HT-29 (cell line): ENCODE data around the gene CHST1. TPM values are rescaled to one million over a fixed set of nuclear protein-coding genes. Genes with fewer than 3 reads are reported as not detected.

Source experiments
- DNase-seq: peaks from one replicate; pipeline ENCODE4 v3.0.0-alpha.2; 2015; ENCODE audit warnings: low spot score
- total RNA-seq: library from RNA; depleted of rRNA; stranded (reverse); fragments of >200 nt; shearing (Covaris generic); gene quantifications from 2 replicates; pipeline ENCODE4 v1.2.3, GENCODE V29; 2014

CHST1 gene
- total RNA-seq, 1 experiment from 2014 or later = not detected

DNA sequence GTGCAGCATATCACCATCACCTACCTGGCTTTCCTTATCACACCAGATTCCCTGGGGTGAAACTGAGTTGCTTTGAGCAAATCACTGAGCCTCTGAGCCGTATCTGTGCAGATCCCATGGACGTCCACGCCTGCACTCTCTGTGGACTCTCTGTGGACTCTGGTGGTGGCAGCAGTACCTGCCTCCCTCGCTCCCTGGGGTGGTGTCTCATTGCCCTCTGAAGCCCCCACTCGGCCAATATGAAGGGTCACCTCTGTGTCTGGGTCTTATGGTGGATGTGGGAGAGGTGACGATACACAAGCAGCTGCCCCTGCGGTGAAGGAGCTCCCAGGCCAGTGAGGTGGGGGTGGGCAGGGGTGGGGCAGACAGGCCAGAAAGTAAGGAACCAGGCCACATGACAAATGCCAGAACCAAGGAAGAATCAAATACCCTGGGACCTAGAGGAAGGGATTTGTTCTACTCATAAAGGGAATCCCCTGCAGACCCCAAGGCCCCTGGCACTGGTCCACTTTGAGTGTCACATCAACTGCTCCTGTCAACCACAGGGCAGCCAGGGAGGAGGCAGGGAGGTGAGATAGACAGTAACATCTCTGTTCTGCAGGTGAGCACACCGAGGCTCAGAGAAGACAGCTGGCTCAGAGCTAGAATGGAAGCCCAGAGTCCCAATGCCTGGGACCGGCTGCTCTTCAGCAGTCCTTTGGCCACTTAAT, 9.2 kb upstream of the CHST1 start:
- no peak for DNase-seq

DNA sequence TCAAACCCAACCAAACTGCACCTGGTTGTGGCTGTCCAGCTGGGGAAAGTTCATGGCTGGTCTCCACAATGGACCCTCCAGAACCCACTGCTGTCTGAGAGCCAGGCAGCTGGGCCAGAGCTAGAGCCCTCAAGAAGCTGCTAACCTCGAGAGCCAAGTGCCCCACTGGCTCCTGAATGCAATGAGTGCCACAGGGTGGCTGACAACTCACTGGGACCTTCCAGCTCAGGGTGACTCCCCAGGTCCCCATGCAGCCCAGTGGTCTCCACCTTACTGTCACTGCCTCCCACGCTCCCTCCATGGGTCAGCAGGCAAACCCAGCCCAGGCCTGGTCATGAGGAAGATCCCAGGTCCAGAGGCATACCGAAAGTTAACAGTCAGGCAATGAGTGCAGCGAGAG, 8.0 kb upstream of the CHST1 start:
- DNase-seq = no peak

DNA sequence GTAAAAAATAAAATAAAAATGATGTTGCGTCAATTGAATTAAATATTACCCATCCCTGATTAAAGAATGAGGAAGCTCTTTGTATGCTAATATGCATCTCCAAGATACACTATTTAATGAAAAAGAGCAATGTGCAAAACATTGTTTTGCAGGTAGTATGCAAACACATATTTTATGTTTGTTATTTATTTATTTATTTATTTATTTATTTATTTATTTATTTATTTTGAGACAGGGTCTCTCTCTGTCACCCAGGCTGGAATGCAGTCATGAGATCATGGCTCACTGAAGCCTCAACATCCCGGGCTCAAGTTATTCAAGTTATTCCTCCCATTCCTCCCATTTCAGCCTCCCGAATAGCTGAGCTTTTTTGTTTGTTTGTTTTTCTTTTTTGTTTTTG, 7.2 kb upstream of the CHST1 start:
- no peak for DNase-seq

DNA sequence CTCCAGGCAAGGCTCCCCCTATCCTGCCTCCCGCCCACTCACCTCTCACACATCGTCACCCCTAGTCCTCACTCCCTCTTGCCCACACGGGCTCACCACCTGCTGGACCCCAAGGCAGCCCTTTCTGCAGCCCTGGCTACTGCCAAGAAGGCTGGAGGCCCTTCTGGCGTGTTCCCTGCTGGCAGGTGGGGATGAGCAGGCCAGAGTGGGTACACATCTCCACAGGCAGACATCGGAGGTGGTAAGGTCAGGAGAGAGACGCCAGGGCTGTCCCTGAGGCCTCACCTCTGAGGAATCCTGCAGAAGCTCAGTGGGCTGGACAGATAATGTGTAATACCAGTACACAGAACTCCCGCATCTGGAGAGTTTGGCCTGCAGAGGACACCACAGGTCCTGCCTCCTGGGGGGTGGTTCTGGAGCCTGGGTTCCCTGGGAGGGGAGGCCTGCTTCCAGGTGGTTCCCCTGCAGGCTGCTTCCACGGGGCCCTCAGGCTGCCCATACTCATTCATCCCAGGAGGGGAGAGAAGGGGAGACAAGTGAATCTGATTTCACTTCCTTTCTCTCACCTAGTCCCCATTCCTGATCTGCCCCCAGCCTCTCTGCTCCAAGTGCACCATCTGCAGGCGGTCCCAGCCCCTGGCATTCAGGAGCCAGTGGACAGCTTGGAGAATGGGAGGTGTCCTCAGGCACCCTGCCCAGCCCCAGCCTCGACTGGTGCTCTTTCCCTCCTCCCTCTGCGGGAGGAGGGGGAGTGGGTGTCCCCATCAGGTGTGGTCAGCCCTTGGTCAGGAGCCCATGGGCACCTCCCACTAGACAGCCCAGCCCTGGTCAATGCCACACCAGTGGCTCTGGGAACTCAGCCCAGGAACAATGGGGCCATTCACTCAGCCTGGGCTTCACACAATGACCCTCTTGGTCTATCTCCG, 6.1 kb upstream of the CHST1 start:
- no peak for DNase-seq

DNA sequence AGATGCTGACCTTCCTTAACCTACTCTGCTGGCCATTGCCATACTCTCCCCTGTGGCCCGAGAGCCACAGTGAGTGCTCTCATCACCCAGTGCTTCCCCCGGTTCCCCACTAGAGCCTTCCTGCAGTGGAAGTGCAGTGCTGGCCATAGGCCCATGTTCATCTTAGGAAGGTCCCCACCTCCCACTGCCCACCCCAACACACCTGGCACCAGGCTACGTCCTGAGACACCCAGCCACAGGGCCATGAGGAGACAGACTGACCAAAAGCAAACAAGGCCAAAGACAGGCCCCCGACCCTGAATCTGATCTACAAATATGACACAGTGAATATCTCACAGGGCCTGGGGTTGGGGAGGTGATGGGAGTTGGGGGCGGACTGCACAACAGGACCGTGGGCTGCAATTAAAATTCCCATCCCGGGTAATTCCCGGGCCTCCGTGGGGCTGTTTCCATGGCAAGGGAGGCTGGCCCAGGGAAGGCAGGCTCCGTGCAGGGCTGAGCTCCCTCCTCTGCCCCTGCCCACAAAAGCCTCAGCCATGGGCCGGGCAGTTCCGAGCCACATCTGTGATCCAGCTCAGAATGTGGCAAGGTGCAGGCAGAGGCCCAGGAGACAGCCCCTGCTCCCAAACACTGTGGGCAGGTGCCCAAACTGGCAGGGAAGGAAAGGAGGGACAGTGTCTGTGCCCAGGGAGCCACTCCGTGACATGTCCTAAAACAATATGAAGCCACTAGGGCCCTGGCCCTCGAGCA, 5.1 kb upstream of the CHST1 start:
- no peak for DNase-seq

DNA sequence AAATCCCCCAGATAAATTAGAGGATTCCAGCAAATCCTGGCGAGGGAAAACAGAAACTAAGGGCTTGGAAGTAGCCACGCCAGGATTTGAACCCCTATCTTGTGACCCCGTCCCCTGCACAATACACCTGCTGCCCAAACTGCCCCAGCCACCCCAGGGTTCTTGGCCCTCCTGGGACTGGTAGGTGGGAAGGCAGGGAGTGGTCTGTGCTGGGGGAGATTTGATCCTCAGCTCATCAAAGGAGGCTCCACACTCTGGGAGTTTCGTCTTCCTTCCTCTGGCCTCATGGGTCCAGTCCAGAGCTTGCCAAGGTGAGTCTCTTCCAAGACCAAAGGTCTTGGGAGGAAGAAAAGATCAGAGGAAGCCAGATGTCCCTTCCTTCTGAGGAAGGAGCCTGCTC, 4.5 kb upstream of the CHST1 start:
- DNase-seq = no peak

DNA sequence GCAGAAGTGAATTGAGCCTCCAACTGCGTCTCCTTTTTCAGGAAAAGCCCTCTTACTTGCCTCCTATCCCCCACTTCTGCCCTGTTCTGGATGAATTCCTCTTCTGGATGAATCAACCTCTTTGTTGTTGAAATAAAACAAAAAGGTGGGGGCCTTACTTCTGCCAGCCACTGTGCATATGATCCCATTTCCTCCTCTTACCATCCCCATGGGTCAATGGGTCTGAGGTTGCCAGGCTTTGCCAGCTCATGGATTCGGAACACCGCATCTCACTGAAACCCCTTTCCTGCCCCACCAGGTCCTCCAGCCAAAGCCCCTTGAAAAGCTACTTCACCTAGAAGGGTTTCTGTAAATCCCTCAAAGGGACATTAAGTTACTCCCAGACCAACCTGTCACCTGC, 3.7 kb upstream of the CHST1 start:
- DNase-seq = no peak

DNA sequence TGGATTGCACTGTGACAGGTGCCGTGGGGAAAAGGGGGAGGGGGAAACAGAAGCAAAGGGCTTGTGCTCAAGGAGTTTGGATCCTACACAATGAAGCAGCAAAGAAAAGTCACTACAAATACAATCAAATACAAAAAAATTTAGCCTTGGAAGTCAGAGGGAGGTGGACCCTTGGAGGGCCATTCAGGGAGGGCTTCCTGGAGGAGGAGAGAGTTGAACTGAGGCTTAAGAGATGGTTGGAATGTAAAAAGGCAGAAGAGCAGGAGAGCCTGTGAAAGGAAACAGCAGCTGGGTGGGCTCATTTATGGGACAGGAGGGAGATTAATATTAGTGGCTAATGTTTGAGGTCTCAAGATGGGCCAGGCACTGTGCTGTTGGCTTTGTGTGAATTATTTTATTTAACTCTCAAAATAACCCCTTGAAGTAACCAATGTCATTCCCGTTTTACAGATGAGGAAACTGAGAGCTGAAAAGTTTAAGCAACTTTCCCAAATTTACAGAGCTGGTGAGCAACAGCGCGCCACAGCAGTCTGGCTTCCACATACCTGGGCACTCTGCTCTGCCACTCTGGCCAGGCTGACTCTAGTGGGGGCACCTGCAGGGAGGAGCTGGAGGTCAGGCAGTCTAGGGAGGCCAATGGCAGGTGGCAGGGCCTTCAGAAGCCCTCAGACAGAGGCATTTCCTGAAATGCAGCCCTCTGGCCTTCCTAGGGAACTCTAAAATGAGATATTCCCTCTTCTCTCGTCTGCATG, 2.7 kb upstream of the CHST1 start:
- no peak for DNase-seq

DNA sequence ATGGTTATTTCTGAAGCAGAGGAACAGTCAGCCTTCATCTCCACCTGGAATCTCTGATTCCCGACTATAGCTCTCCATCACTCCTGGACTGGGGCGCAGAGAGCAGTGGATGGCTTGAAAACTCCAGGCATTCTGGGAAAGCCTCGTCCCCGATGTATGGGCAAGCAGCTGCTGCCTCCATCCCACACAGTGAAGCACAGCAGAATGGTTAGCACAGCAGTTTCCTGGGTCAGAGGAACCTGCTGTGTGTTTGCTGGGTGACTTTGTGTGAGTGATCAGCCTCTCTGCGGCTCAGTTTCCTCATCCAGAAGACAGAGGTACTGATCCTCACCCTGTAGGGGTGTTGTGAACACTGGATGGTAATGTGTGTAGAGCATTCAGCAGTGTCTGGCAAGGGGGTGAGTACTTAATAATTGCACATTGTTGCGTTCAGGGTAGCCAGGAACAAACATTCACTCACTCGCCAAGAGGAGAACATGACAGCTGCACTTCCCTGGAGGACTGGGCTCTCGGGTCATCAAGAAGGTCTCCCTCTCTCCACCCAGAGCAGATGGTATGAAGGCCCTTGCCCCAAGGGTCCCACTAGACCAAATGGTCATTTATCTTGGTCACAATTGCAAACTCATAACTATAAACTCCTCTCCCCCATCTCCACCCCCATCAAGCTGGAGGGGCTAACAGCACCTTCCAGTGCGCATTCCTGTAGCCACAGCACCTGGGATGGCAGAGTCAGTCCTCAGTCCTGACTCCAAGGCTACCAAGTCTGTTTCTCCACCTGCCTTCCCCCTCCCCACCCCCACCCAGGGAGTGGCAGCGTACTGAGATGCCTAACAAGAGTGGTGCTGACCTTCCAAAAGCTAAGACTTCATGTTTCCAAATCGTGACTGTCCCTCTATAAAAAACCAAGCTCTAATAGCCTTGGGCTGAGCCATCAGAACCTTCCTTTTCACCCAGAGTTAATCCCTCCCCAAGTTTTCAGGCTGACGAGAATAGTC, 1.5 kb upstream of the CHST1 start:
- DNase-seq = no peak

DNA sequence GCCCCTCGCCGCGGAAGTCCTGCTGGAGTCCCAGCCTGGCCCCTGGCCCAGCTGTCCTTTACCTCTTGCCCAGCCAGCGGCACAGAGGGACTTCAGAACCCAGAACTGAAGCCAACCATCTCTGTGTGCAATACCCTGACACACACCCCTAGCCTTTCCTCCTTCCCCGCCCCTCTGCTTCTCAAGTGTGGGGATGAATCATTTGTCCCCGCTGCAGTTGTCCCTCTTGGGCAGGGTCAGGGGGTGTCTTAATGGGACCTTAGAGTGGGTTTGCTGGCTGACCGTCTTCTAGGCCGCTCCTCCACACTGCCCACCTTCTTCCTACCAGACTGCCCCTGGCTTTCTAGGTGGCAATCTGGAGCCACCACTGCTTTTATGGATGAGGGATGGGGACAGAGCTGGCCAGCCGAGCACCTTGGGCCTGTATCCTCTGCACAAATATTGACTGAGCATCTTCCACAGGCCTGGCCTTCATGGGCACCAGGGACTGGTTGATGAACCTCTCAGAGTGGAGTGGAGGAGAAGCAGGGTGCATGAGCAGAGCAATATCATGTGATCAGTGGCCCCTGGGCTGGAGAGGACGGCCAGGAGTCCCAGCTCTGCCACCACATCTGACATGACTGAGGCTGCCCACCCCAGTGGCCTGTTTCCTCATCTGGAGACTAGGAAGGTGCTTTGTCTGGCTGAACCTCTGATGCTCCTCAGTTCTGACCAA, 668 bp upstream of the CHST1 start:
- DNase-seq = no peak

DNA sequence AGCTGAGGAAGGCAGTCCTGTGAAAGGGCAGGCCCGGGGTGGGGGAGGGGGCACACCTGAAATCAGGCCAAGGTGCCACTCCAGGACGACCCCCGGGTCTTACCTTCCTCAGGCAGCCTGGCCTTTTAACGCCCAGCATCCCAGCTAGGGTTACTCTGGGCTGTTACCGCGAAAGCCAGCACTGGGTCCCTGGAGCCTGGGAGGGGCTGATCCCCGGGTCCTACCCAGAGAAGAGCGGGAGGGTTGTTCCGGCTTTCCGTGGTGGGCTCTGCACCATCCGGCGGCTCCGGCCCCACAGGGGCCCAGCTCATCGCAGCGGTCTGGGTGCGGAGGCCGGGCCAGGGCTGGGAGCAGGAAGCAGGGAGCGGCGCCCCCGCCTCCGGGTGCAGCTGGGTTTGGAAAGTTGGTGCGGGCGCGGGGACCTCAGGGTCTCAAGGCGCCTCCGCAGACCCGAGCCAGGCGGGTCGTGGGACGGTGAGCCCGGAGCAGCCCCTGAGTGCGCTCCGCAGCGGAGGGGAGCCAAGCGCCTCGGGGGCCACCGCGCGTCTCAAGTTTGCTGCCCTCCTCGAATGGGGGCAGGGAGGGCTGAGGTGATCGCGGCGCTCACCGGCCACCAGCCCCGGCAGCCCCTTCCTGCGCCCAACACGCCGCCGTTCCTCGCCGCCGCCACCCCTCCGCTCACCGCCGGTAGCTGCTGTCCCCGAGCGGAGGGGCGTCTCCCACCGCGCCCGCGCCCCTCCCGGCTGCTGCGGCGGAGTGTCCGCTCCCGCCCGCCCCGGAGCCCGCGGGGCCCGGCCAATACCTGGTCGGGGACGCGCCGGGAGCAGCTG, 831 bp downstream of the CHST1 start:
- no peak for DNase-seq

DNA sequence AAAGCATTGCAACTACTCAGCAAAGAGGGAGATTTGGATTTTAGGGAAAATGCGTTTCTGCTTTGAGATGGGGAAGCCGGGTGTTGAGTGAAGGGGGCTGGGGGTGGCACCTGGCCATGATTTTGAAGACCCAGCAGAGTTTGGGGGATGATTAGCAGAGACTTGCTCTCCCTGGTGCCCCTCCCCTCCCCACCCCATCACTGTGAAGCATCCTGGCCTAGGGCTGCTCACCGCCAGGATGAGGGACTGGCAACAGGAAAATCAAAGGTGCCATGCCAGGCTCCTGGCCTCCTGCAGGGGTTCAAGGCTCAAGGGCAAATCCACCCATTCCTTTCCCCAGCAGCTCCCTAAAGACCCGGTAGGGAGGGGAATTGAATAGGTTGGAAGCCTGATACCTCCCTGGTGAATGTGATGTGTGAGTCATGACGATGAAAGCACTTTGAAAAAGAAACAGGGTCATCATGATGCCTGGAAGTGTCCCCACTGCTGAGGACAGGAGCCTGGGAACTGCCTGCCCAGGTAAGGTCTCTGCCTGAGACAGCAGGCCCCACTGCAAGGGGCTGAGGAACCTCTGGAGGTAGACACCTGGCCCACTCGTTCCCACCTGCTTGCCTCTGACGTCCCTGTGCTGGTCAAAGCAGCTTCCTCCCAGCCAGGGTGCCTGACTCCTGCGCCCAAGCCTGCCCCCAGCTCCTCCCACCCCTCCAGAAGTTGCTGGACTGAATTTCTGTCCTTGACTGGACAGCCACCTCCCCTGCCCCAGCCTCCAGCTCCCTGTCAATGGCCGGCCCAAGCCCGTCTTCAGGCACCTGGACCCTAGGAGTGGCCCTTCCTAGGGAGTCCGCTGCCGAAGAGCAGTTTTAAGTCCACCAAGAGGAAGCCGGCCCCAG, 1.7 kb downstream of the CHST1 start:
- no peak for DNase-seq

DNA sequence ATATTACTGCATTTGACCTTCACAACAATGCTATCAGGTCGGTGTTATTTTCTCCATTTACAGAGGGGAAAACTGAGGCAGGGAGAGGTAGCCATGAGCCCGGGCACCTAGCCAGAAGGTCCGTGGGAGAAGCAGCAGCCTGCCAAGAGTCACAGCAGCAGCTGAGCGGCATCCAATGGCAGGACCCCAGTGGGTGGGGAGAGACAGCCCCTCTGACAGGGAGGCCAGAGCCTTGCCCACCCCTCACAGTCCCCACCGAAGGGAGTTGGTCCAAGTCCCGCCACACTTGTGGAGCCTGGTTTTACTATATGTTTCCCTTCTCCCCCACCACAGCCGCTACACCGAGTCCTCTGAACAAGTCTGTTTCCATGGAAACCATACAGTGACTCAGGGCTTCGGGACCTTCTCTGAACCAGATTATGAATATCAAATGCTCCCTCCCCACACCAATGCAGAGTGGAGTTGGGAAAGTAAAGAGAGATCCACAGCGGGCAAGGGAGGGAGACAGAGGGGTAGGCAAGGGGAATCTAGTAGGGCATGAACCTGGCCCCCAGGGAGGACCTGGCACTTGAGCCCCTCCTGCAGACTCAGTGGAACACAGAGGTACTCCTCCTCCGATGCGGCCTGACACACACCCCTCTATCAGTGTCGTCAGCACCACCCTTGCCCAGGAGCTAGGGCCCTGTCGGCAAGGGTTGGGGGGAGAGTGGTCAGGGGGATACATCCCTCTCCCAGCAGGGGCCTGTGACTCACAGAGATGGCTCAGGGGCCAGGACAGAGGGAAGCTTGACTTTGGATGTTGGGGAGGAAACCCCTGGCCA, 2.5 kb downstream of the CHST1 start:
- DNase-seq = no peak

DNA sequence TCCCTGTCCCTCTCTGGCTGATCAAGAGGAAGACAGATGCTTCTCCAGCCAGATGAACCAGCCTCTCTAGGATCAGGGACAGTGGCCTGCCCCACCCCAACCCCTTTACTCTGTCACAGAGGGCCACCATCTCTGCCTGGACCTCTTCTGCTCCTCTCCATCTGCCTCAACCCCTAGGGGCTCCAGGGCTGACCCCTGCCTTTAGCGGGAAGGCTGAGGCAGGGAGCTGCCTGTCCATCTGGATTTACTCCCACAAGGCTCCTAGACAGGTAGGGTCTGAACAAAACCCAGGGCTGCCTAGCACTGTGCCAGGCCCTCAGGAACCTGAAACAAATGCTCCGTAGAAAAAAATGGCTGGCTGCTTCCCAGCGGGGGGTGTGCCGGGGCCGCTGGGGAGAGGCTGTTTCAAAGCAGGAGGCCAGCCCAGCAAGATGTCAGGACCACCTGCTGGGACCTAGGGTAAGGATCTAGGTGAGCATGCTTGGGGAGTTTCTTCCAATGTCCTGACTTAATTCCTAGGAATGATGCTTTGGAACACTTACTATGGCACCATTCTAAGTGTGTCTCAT, 3.2 kb downstream of the CHST1 start:
- no peak for DNase-seq

DNA sequence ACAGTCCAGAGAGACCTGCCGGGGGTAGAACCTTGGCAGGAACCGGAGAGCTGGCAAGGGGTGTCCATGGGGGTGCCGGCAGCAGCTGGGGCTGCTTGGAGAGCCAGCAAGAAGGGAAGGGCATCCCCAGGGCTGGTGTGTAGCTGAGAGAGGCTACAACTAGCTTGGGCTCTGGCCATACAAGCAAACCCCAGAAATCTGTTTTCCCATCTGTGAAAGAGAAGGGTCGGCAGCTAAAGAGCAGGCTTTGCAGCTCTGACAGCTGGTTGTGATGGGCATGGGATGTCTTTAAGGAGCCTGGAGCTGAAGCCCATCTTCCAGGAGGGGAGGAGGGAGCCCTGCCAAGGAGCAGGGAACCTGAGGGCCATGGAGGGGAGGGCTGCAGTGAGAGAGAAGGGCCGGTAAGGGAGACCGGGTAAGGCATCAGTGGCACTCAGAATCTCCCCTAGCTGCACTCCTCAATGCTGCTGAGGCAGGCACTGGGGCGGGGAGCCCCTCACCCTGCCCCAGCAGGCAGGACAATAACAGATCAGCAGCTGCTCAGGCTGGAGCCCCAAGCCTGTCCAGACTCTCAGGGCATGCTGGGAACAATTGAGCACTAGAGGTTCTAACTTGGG, 3.9 kb downstream of the CHST1 start:
- no peak for DNase-seq
